SH-SY5Y (cell line): ENCODE results near the gene EPS15.

ENCODE experiments used
- GATA2 ChIP-seq: IDR thresholded peaks from 2 replicates; pipeline ENCODE4 v1.6.1; 2011; ENCODE audit warnings: mild to moderate bottlenecking, low read depth, low read length
- GATA3 ChIP-seq: IDR thresholded peaks from 2 replicates; pipeline ENCODE4 v1.6.1; 2011; ENCODE audit warnings: low read depth, mild to moderate bottlenecking, low read length, moderate library complexity

- 0 out of 2 replicates have a peak, but pooled peaks have one; percentile 49 for TF ChIP-seq GATA2
- TF ChIP-seq GATA3 = no peak
Observed at GRCh38 chr1:51517361-51518032, 1.6 kb downstream of the EPS15 start.
